NCI-H524 (cell line): ENCODE data around the gene AUTS2.
"Not testable (repeated sequence)": the region's sequence is repeated elsewhere in the genome, so short reads cannot be mapped to it uniquely, and the experiment has no call there.

Experiments used
- DNase-seq, 2 experiments: peaks; one replicate each; lab custom pipeline; 2025; lab: John Stamatoyannopoulos, UW

Gene AUTS2

GRCh38 chr7:69761290-69761922, 163.1 kb downstream of the AUTS2 start:
- peak; percentile 34 to 76 for DNase-seq

GRCh38 chr7:69762821-69763352, 164.6 kb downstream of the AUTS2 start:
- DNase-seq = no peak

- DNase-seq = no peak
These were observed 165.2 kb downstream of the AUTS2 start for GRCh38 chr7:69763513-69763912.

GRCh38 chr7:69764147-69764546, 165.9 kb downstream of the AUTS2 start:
- DNase-seq = no peak

GRCh38 chr7:69764681-69765080, 166.4 kb downstream of the AUTS2 start:
- no peak for DNase-seq

GRCh38 chr7:69765879-69766278, 167.6 kb downstream of the AUTS2 start:
- DNase-seq = no peak

- no peak for DNase-seq
These were observed 170.8 kb downstream of the AUTS2 start for GRCh38 chr7:69768986-69769595.

GRCh38 chr7:69769826-69770225, 171.6 kb downstream of the AUTS2 start:
- DNase-seq = no peak

GRCh38 chr7:69770613-69771012, 172.3 kb downstream of the AUTS2 start:
- DNase-seq = peak; percentile 65 to 86

- DNase-seq = peak in 1 of 2 experiments; percentile 33
These were observed 174.6 kb downstream of the AUTS2 start for GRCh38 chr7:69772718-69773436.

GRCh38 chr7:69773535-69774225, 175.4 kb downstream of the AUTS2 start:
- DNase-seq = peak in 1 of 2 experiments; percentile 47

- no peak for DNase-seq
These were observed 177.0 kb downstream of the AUTS2 start for GRCh38 chr7:69775231-69775771.

GRCh38 chr7:69776611-69777010, 178.3 kb downstream of the AUTS2 start:
- no peak for DNase-seq

- no peak for DNase-seq
These were observed 179.9 kb downstream of the AUTS2 start for GRCh38 chr7:69778138-69778537.

- DNase-seq = peak in 1 of 2 experiments; percentile 6
These were observed 182.1 kb downstream of the AUTS2 start for GRCh38 chr7:69780379-69780778.

- no peak for DNase-seq
These were observed 183.2 kb downstream of the AUTS2 start for GRCh38 chr7:69781412-69781846.

- DNase-seq = peak; percentile 88 to 90
These were observed 184.8 kb downstream of the AUTS2 start for GRCh38 chr7:69782917-69783684.

- DNase-seq = not testable (repeated sequence)
These were observed 187.9 kb downstream of the AUTS2 start for GRCh38 chr7:69786130-69786529.

GRCh38 chr7:69786730-69787395, 188.6 kb downstream of the AUTS2 start:
- DNase-seq = no peak

GRCh38 chr7:69787736-69788431, 189.6 kb downstream of the AUTS2 start:
- peak in 1 of 2 experiments; percentile 36 for DNase-seq
